Measurements from ENCODE around the gene F7. TPM values are rescaled to one million over a fixed set of nuclear protein-coding genes. Genes with fewer than 3 reads are reported as not detected.
A peak's percentile ranks its signal among the peaks of the same experiment; 100 is the strongest.

The F7 gene
- total RNA-seq, 1 donor from 2014 or later: 0.85 TPM

- H3K4me1 ChIP-seq: no peaks in the 10 kb centered on the region
- no peak overlapping the region for H3K4me3 ChIP-seq
- no peaks in the 10 kb centered on the region for H3K9me3 ChIP-seq
- peak in 1 of 2 donors; percentile 37 for DNase-seq (ENCODE audit: low spot score in 2 of 2)
- intact Hi-C loops (cut with DNase I): no loop called here
- no peaks in the 10 kb centered on the region for H3K27me3 ChIP-seq
- TF ChIP-seq, protein P1, sequence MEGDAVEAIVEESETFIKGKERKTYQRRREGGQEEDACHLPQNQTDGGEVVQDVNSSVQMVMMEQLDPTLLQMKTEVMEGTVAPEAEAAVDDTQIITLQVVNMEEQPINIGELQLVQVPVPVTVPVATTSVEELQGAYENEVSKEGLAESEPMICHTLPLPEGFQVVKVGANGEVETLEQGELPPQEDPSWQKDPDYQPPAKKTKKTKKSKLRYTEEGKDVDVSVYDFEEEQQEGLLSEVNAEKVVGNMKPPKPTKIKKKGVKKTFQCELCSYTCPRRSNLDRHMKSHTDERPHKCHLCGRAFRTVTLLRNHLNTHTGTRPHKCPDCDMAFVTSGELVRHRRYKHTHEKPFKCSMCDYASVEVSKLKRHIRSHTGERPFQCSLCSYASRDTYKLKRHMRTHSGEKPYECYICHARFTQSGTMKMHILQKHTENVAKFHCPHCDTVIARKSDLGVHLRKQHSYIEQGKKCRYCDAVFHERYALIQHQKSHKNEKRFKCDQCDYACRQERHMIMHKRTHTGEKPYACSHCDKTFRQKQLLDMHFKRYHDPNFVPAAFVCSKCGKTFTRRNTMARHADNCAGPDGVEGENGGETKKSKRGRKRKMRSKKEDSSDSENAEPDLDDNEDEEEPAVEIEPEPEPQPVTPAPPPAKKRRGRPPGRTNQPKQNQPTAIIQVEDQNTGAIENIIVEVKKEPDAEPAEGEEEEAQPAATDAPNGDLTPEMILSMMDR (IDR thresholded peaks at IDR 0.05): no peak
- H3K36me3 ChIP-seq: no peaks in the 10 kb centered on the region
- H3K27ac ChIP-seq: no peak overlapping the region
These were observed 32.2 kb downstream of the F7 start for GRCh38 chr13:113137691-113138298.

DNA sequence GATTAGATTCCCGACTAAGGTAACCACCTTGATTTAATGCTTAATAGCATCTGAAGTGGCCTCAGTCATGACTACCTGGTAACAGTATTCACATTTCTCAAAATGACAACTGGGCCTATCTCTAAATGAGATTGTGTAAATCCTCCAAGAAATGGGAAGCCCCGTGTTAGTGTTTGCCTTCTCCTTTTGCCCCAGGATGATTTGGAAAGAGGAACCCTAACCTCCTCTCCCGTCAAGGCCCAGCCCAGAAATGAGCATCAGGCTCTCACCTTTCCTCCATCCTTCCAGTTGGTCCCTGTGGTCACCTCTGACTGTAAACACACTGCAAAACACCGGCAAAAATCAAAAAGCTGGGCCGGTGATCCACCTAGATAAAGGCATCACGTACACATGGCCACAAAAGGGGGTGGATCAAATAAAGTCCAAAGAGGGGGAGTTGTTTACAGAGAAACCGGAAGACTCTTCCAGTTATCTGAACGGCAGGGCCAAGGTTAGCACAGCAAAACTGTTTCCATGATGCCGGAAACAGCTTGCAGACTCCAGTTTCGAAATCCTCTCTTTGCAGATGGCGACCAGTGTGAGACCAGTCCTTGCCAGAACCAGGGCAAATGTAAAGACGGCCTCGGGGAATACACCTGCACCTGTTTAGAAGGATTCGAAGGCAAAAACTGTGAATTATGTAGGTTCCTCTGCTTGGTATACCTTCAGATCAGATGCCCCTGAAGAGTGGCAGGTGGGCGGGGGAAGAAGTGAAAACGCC, 33.4 kb downstream of the F7 start:
- no peaks in the 10 kb centered on the region for H3K27me3 ChIP-seq
- DNase-seq (ENCODE audit: low spot score in 2 of 2): peak in 1 of 2 donors; percentile 35

DNA sequence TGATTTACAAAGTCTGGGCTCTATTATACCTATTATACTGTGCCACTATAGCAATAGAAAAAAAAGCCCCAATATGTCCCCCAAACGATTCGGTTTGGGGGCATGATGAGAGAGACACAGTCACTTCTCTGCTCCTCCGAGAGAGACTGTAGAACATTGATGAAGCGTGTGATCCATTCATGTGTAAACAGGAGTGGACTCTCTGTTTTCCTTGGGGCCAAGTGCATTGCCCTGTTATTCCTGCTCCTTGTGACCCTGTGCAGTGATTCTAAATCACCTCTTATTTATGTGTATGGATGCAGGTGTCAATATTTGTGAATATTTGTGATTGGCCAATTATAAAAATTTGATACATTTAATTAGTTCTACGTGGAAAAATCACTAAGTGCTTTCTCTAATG, 34.0 kb downstream of the F7 start:
- intact Hi-C loops (cut with DNase I): no loop called here
- TF ChIP-seq, protein P1 (IDR thresholded peaks at IDR 0.05): no peak
- H3K27ac ChIP-seq: no peak overlapping the region

More for the DNA sequence above, 33.4 kb downstream of the F7 start:
- intact Hi-C loops (cut with DNase I): no loop called here
- Histone ChIP-seq H3K9me3 (no peaks in the 10 kb centered on the region), H3K36me3 (no peaks in the 10 kb centered on the region), H3K4me3 (no peak overlapping the region), H3K4me1 (no peaks in the 10 kb centered on the region), H3K27ac (no peak overlapping the region)
- TF ChIP-seq, protein P1 (IDR thresholded peaks at IDR 0.05): no peak

DNA sequence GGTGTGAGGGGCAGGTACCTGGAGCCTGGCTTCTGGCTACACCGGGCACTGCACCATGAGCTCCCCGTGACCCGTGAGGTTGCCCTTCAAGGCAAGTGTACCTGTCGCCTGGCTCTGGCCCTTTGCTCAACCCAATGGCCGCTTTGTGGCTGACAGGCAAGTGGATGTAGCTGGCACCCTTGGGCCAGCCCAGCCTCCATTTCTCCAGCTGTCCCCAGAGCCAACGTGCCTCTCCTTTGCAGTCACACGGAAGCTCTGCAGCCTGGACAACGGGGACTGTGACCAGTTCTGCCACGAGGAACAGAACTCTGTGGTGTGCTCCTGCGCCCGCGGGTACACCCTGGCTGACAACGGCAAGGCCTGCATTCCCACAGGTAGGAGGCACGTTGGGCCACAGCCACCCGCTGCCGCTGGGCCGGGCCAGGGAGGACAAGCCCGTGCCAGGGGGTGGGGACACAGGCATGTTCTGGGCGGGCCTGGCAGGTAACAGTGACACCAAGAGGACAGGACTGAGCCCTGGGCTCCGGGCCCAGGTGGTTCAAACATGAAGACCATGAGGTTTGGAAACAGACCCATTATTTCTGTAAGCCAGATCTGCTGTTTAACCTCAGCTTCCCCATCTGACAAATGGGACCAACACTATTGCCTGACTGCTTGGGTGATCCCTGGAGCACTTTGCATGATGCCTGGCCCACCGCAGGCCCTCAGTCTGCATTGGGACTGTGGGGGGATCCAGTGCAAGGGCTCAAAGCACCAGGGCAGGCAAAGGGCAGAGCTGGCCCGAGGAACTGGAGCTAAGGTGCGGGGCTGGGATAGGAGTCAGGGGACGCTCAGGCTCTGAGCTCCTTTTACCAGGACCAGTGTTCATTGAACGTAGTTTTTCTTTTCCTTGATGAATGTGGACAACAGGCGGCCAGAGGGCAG, 35.3 kb downstream of the F7 start:
- TF ChIP-seq, protein P1 (IDR thresholded peaks at IDR 0.05): no peak
- no peaks in the 10 kb centered on the region for H3K9me3 ChIP-seq
- H3K27ac ChIP-seq: no peak overlapping the region
- peak in 1 of 2 donors; percentile 59 for DNase-seq (ENCODE audit: low spot score in 2 of 2)
- H3K4me1 ChIP-seq: no peaks in the 10 kb centered on the region
- intact Hi-C loops (cut with DNase I): no loop called here
- H3K27me3 ChIP-seq: no peaks in the 10 kb centered on the region
- H3K4me3 ChIP-seq: no peak overlapping the region
- no peaks in the 10 kb centered on the region for H3K36me3 ChIP-seq

More for the DNA sequence above, 34.0 kb downstream of the F7 start:
- Histone ChIP-seq H3K27me3 (no peaks in the 10 kb centered on the region), H3K4me3 (no peak overlapping the region), H3K36me3 (no peaks in the 10 kb centered on the region), H3K4me1 (no peaks in the 10 kb centered on the region), H3K9me3 (no peaks in the 10 kb centered on the region)
- DNase-seq (ENCODE audit: low spot score in 2 of 2): peak in 1 of 2 donors; percentile 15

DNA sequence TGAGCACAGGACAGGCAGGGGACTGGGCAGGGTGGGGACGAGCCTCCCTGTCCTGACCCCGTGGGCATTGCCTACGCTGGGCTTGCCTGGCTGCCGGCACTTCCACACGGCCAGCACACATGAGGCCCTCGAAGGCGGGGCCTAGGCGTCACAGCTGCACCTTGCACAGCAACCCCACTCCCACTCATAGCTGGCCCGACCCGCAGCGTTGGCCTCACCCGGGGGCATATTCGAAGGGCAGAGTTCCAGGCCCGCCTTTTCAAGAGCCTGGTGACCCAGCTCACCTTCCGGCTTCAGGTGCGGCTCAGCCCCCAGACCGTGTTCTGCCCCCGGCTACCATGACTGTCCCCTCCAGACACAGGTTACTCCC, 36.0 kb downstream of the F7 start:
- Histone ChIP-seq H3K4me3 (no peak overlapping the region), H3K27me3 (no peaks in the 10 kb centered on the region), H3K27ac (no peak overlapping the region), H3K36me3 (no peaks in the 10 kb centered on the region), H3K4me1 (no peaks in the 10 kb centered on the region), H3K9me3 (no peaks in the 10 kb centered on the region)
- intact Hi-C loops (cut with DNase I): no loop called here
- TF ChIP-seq, protein P1 (IDR thresholded peaks at IDR 0.05): no peak
- peak in 1 of 2 donors; percentile 53 for DNase-seq (ENCODE audit: low spot score in 2 of 2)
